OCI-LY1 (cell line): ENCODE measurements around the gene GGA2.
A peak's percentile ranks its signal among the peaks of the same experiment; 100 is the strongest.

Experiments used
- H2AFZ ChIP-seq: fragments of 200-600 bp; sonication (generic), shearing (Covaris generic); 2 replicates; pipeline ENCODE4 v1.6.0; 2014; ENCODE audit warnings: antibody characterized with exemption, mild to moderate bottlenecking, low read length
- H3F3A ChIP-seq: fragments of 200-600 bp; sonication (generic), shearing (Covaris generic); 2 replicates; pipeline ENCODE4 v1.6.0; 2014; ENCODE audit warnings: mild to moderate bottlenecking, antibody characterized with exemption, low read length, moderate library complexity; ENCODE audit not compliant: insufficient read depth
- H3K27ac ChIP-seq: fragments of 200-600 bp; sonication (generic); 2 replicates; pipeline ENCODE4 v1.5.1; 2014; ENCODE audit warnings: low read length, mixed run types, mild to moderate bottlenecking, low read depth; ENCODE audit not compliant: poor library complexity, severe bottlenecking
- H3K27me3 ChIP-seq: fragments of 200-600 bp; sonication (generic); 2 replicates; pipeline ENCODE4 v1.6.0; 2014; ENCODE audit warnings: antibody characterized with exemption, mild to moderate bottlenecking, low read length, moderate library complexity; ENCODE audit not compliant: insufficient read depth
- H3K36me3 ChIP-seq: fragments of 200-600 bp; sonication (generic); 2 replicates; pipeline ENCODE4 v1.6.1; 2014; ENCODE audit warnings: mild to moderate bottlenecking, antibody characterized with exemption, low read length, moderate library complexity, mixed read lengths; ENCODE audit not compliant: insufficient read depth
- H3K4me1 ChIP-seq: fragments of 200-600 bp; sonication (generic); 2 replicates; pipeline ENCODE4 v1.5.1; 2014; ENCODE audit warnings: mild to moderate bottlenecking, low read length, moderate library complexity; ENCODE audit not compliant: insufficient read depth, severe bottlenecking
- H3K4me2 ChIP-seq: fragments of 200-600 bp; sonication (generic), shearing (Covaris generic); 2 replicates; pipeline ENCODE4 v1.6.1; 2014; ENCODE audit warnings: low read length
- H3K4me3 ChIP-seq: fragments of 200-600 bp; sonication (generic); 2 replicates; pipeline ENCODE4 v1.5.1; 2014; ENCODE audit warnings: low read length, low read depth, mild to moderate bottlenecking, mixed read lengths; ENCODE audit not compliant: poor library complexity, severe bottlenecking
- H3K79me2 ChIP-seq: fragments of 200-600 bp; shearing (Covaris generic); 2 replicates; pipeline ENCODE4 v1.6.1; 2016; ENCODE audit warnings: mixed run types, low read length, mixed read lengths; ENCODE audit not compliant: insufficient read depth
- H3K9ac ChIP-seq: fragments of 200-600 bp; sonication (generic), shearing (Covaris generic); 2 replicates; pipeline ENCODE4 v1.6.1; 2014; ENCODE audit warnings: mild to moderate bottlenecking, low read length, mixed read lengths
- H3K9me2 ChIP-seq: fragments of 200-600 bp; sonication (generic), shearing (Covaris generic); 2 replicates; pipeline ENCODE4 v1.6.1; 2014; ENCODE audit warnings: low read depth, mild to moderate bottlenecking, low read length, mixed read lengths
- H3K9me3 ChIP-seq: fragments of 200-600 bp; shearing (Covaris generic); 2 replicates; pipeline ENCODE4 v1.6.1; 2014; ENCODE audit warnings: low read length, mixed read lengths
- H4K20me1 ChIP-seq: fragments of 200-600 bp; sonication (generic), shearing (Covaris generic); 2 replicates; pipeline ENCODE4 v1.6.0; 2016; ENCODE audit warnings: mild to moderate bottlenecking, low read length; ENCODE audit not compliant: insufficient read depth
- CTCF ChIP-seq: fragments of 200-600 bp; sonication (generic), shearing (Covaris generic); IDR thresholded peaks from 2 replicates; pipeline ENCODE4 v1.5.1; 2017; ENCODE audit warnings: mild to moderate bottlenecking, antibody characterized with exemption, low read length, moderate library complexity, mixed read lengths
- EZH2 ChIP-seq: fragments of 200-600 bp; sonication (generic), shearing (Covaris generic); IDR thresholded peaks from 2 replicates; pipeline ENCODE4 v1.8.0; 2017; ENCODE audit warnings: borderline replicate concordance, mixed run types, mild to moderate bottlenecking, antibody characterized with exemption, low read length, moderate library complexity, mixed read lengths

GGA2 gene

GRCh38 chr16:23509441-23509754 lies 896 bp downstream of the GGA2 start:
- H3F3A ChIP-seq = peaks cover 9% of the 10 kb centered on the region; the same call in 1 of the 2 replicates
- peak overlapping the region; percentile 68 for H3K27ac ChIP-seq
- H3K4me1 ChIP-seq = peaks cover 62% of the 10 kb centered on the region
- peak overlapping the region; percentile 95 for H3K4me3 ChIP-seq
- TF ChIP-seq EZH2 (no peak), CTCF (no peak)
- H3K27me3 ChIP-seq = no peaks in the 10 kb centered on the region
- H3K4me2 ChIP-seq = peak overlapping the region; percentile 90
- peaks cover 55% of the 10 kb centered on the region for H3K79me2 ChIP-seq
- no peaks in the 10 kb centered on the region for H3K9me2 ChIP-seq
- H2AFZ ChIP-seq = no peak overlapping the region
- H3K36me3 ChIP-seq = peaks cover 23% of the 10 kb centered on the region; the same call in 1 of the 2 replicates
- H4K20me1 ChIP-seq = no peaks in the 10 kb centered on the region
- H3K9ac ChIP-seq = peak overlapping the region; percentile 86
- H3K9me3 ChIP-seq = no peaks in the 10 kb centered on the region

GRCh38 chr16:23508589-23509440 lies 1.5 kb downstream of the GGA2 start:
- Histone ChIP-seq H3F3A (peaks cover 9% of the 10 kb centered on the region; the same call in 1 of the 2 replicates), H3K27me3 (no peaks in the 10 kb centered on the region), H3K4me3 (peak overlapping the region; percentile 95), H4K20me1 (no peaks in the 10 kb centered on the region), H3K4me2 (peak overlapping the region; percentile 90), H3K9me3 (no peaks in the 10 kb centered on the region), H3K36me3 (peaks cover 23% of the 10 kb centered on the region; the same call in 1 of the 2 replicates), H3K9ac (peak overlapping the region; percentile 86), H3K27ac (peak overlapping the region; percentile 68), H2AFZ (no peak overlapping the region), H3K79me2 (peaks cover 61% of the 10 kb centered on the region), H3K9me2 (no peaks in the 10 kb centered on the region), H3K4me1 (peaks cover 68% of the 10 kb centered on the region)
- TF ChIP-seq CTCF (no peak), EZH2 (no peak)

GRCh38 chr16:23506606-23506994 lies 3.7 kb downstream of the GGA2 start:
- no peaks in the 10 kb centered on the region for H3K9me2 ChIP-seq
- H3K79me2 ChIP-seq = peaks cover 83% of the 10 kb centered on the region
- H3K9me3 ChIP-seq = no peaks in the 10 kb centered on the region
- peaks cover 80% of the 10 kb centered on the region for H3K4me1 ChIP-seq
- no peak for TF ChIP-seq EZH2
- no peak for TF ChIP-seq CTCF
- peak overlapping the region; percentile 54; the same call in 1 of the 2 replicates for H3K9ac ChIP-seq
- H2AFZ ChIP-seq = no peak overlapping the region
- no peaks in the 10 kb centered on the region for H3K27me3 ChIP-seq
- H3K4me3 ChIP-seq = peak overlapping the region; percentile 95
- peak overlapping the region; percentile 84 for H3K27ac ChIP-seq
- H3K36me3 ChIP-seq = peaks cover 37% of the 10 kb centered on the region; the same call in 1 of the 2 replicates
- no peaks in the 10 kb centered on the region for H4K20me1 ChIP-seq
- H3K4me2 ChIP-seq = peak overlapping the region; percentile 89
- H3F3A ChIP-seq = peaks cover 2% of the 10 kb centered on the region; the same call in 1 of the 2 replicates
